ENCODE data around the gene TENT4A.

Gene TENT4A

DNA sequence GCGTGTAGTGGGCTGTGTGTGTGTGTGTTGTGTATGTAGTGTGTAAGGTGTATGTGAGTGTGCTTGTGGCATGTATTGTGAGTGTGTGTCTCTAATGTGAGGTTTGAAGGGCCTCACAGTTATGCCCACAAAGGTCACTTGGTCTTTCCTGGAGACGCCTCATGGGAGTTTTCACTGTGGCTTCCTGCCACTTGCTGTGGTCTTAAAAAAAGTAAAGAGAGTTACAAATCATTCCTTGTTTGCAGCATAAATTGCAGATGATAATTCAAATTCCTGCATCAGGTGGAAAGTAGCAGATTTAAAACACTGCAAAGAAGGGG lies 72.6 kb downstream of the TENT4A start:
- Histone ChIP-seq H4K12ac (ENCODE audit: low read depth, low read length) (no peak overlapping the region), H4K8ac (ENCODE audit: low read depth, low read length) (no peak overlapping the region), H2BK5ac (ENCODE audit: low read depth, low read length, poor library complexity) (no peak overlapping the region), H3K79me1 (ENCODE audit: low read length) (no peaks in the 10 kb centered on the region), H3K14ac (ENCODE audit: low read length) (no peak overlapping the region), H3K9me3 (ENCODE audit: insufficient read depth, low read depth, low read length) (peaks cover 5% of the 10 kb centered on the region), H3K36me3 (ENCODE audit: control insufficient read depth in 1 of 2, insufficient read depth in 2 of 2, low read length in 2 of 2) (no peaks in the 10 kb centered on the region), H2BK120ac (ENCODE audit: insufficient read depth, low read length, poor library complexity) (no peak overlapping the region), H2AFZ (ENCODE audit: insufficient read depth, low read length, poor library complexity) (no peak overlapping the region), H3K79me2 (ENCODE audit: control insufficient read depth, insufficient read depth, low read length, poor library complexity) (no peaks in the 10 kb centered on the region), H3K18ac (ENCODE audit: low read length) (no peak overlapping the region), H3K27ac (ENCODE audit: low read depth, low read length) (no peak overlapping the region), H2BK12ac (ENCODE audit: low read length) (no peak overlapping the region), H3K23ac (ENCODE audit: low read length) (peak overlapping the region; percentile 1), H3K4me1 (ENCODE audit: control insufficient read depth in 1 of 2, insufficient read depth in 2 of 2, low read length in 2 of 2) (peaks cover 0 to 2% of the 10 kb centered on the region in 2 experiments), H3K4me3 (ENCODE audit: low read depth, low read length) (no peak overlapping the region), H3K27me3 (ENCODE audit: insufficient read depth, low read length) (no peaks in the 10 kb centered on the region), H4K91ac (ENCODE audit: low read depth, low read length) (no peak overlapping the region), H3K9ac (ENCODE audit: low read length) (no peak overlapping the region), H3K4ac (ENCODE audit: low read depth, low read length) (no peak overlapping the region), H3K4me2 (ENCODE audit: low read length) (no peak overlapping the region), H2AK5ac (ENCODE audit: low read length) (no peak overlapping the region)
- WGBS (ENCODE audit: extremely low coverage, insufficient coverage, insufficient read length): no CpG with 5 or more reads among the region's 2 CpGs
- DNase-seq: no peak

DNA sequence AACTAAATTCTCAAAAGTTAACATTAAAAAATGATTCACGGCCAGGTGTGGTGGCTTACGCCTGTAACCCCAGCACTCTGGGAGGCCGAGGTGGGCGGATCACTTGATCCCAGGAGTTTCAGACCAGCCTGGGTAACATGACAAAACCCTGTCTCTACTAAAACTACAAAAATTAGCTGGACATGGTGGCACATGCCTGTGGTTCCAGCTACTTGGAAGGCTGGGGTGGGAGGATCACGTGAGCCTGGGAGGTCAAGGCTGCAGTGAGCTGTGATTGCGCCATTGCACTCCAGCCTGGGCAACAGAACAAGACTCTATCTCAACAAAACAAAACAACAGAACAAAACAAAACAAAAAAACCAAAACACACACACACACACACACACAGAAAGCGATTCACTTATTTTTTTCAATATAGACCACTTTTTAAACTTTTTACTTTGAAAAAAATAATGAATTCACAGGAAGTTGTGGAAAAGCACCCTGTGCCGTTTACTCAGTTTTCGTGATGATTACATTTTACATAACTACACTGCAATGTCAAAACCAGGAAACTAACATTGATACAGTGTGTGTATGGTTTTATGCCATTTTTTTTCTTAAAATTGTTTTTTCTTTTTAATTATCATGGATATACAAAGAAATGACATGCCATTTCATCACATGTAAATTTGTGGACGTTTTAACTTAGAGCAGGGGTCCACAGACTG lies 73.7 kb downstream of the TENT4A start:
- Histone ChIP-seq H3K4me2 (ENCODE audit: low read length) (no peak overlapping the region), H2AK5ac (ENCODE audit: low read length) (no peak overlapping the region), H3K4me1 (ENCODE audit: control insufficient read depth in 1 of 2, insufficient read depth in 2 of 2, low read length in 2 of 2) (peaks cover 0 to 2% of the 10 kb centered on the region in 2 experiments), H4K8ac (ENCODE audit: low read depth, low read length) (no peak overlapping the region), H2AFZ (ENCODE audit: insufficient read depth, low read length, poor library complexity) (no peak overlapping the region), H3K27ac (ENCODE audit: low read depth, low read length) (no peak overlapping the region), H2BK12ac (ENCODE audit: low read length) (no peak overlapping the region), H3K79me1 (ENCODE audit: low read length) (no peaks in the 10 kb centered on the region), H3K79me2 (ENCODE audit: control insufficient read depth, insufficient read depth, low read length, poor library complexity) (no peaks in the 10 kb centered on the region), H3K9me3 (ENCODE audit: insufficient read depth, low read depth, low read length) (peaks cover 4% of the 10 kb centered on the region), H4K12ac (ENCODE audit: low read depth, low read length) (no peak overlapping the region), H4K91ac (ENCODE audit: low read depth, low read length) (no peak overlapping the region), H3K9ac (ENCODE audit: low read length) (no peak overlapping the region), H3K14ac (ENCODE audit: low read length) (no peak overlapping the region), H2BK120ac (ENCODE audit: insufficient read depth, low read length, poor library complexity) (no peak overlapping the region), H3K27me3 (ENCODE audit: insufficient read depth, low read length) (no peaks in the 10 kb centered on the region), H3K4me3 (ENCODE audit: low read depth, low read length) (no peak overlapping the region), H3K23ac (ENCODE audit: low read length) (no peak overlapping the region), H3K4ac (ENCODE audit: low read depth, low read length) (no peak overlapping the region), H3K18ac (ENCODE audit: low read length) (no peak overlapping the region), H3K36me3 (ENCODE audit: control insufficient read depth in 1 of 2, insufficient read depth in 2 of 2, low read length in 2 of 2) (no peaks in the 10 kb centered on the region), H2BK5ac (ENCODE audit: low read depth, low read length, poor library complexity) (no peak overlapping the region)
- WGBS (ENCODE audit: extremely low coverage, insufficient coverage, insufficient read length): 100% methylated on average over 1 of the region's 10 CpGs
- DNase-seq: peak; percentile 64 to 73

DNA sequence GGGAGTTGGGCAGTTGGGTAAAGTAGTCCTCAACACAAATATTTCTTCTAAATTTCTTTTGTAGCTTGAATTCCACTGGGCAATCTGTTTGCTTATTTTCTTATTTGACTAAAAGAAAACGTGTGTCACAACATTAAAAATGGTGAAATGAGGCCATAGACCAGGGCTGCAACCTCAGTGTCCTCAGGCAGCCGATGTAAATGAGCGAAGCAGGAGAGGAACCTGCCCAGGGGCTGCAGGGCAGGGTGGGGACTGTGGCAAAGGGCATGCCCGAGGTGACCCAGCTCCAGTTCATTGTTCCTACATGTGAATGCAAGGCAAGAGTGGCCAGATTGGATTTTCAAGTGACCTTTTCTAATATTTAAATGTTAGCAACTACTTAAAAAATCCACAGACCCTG lies 74.7 kb downstream of the TENT4A start:
- Histone ChIP-seq H3K9ac (ENCODE audit: low read length) (no peak overlapping the region), H2BK5ac (ENCODE audit: low read depth, low read length, poor library complexity) (no peak overlapping the region), H4K12ac (ENCODE audit: low read depth, low read length) (no peak overlapping the region), H3K27me3 (ENCODE audit: insufficient read depth, low read length) (no peaks in the 10 kb centered on the region), H4K91ac (ENCODE audit: low read depth, low read length) (no peak overlapping the region), H3K4me3 (ENCODE audit: low read depth, low read length) (no peak overlapping the region), H2BK120ac (ENCODE audit: insufficient read depth, low read length, poor library complexity) (no peak overlapping the region), H3K27ac (ENCODE audit: low read depth, low read length) (no peak overlapping the region), H3K23ac (ENCODE audit: low read length) (no peak overlapping the region), H3K4me2 (ENCODE audit: low read length) (no peak overlapping the region), H3K36me3 (ENCODE audit: control insufficient read depth in 1 of 2, insufficient read depth in 2 of 2, low read length in 2 of 2) (no peaks in the 10 kb centered on the region), H2AK5ac (ENCODE audit: low read length) (no peak overlapping the region), H3K4ac (ENCODE audit: low read depth, low read length) (no peak overlapping the region), H4K8ac (ENCODE audit: low read depth, low read length) (no peak overlapping the region), H2BK12ac (ENCODE audit: low read length) (no peak overlapping the region), H3K9me3 (ENCODE audit: insufficient read depth, low read depth, low read length) (peaks cover 4% of the 10 kb centered on the region), H3K4me1 (ENCODE audit: control insufficient read depth in 1 of 2, insufficient read depth in 2 of 2, low read length in 2 of 2) (peaks cover 0 to 2% of the 10 kb centered on the region in 2 experiments), H3K14ac (ENCODE audit: low read length) (no peak overlapping the region), H2AFZ (ENCODE audit: insufficient read depth, low read length, poor library complexity) (no peak overlapping the region), H3K79me2 (ENCODE audit: control insufficient read depth, insufficient read depth, low read length, poor library complexity) (no peaks in the 10 kb centered on the region), H3K18ac (ENCODE audit: low read length) (no peak overlapping the region), H3K79me1 (ENCODE audit: low read length) (no peaks in the 10 kb centered on the region)
- DNase-seq: peak; percentile 57 to 58
- no CpG with 5 or more reads among the region's 4 CpGs for WGBS (ENCODE audit: extremely low coverage, insufficient coverage, insufficient read length)

- H3K9ac ChIP-seq (ENCODE audit: low read length): no peak overlapping the region
- no peak overlapping the region for H2BK12ac ChIP-seq (ENCODE audit: low read length)
- no peak overlapping the region for H4K91ac ChIP-seq (ENCODE audit: low read depth, low read length)
- no peak overlapping the region for H2BK120ac ChIP-seq (ENCODE audit: insufficient read depth, low read length, poor library complexity)
- no peak overlapping the region for H2AK5ac ChIP-seq (ENCODE audit: low read length)
- H4K8ac ChIP-seq (ENCODE audit: low read depth, low read length): no peak overlapping the region
- H2AFZ ChIP-seq (ENCODE audit: insufficient read depth, low read length, poor library complexity): no peak overlapping the region
- H3K79me2 ChIP-seq (ENCODE audit: control insufficient read depth, insufficient read depth, low read length, poor library complexity): no peaks in the 10 kb centered on the region
- H3K4ac ChIP-seq (ENCODE audit: low read depth, low read length): no peak overlapping the region
- no peak overlapping the region for H4K12ac ChIP-seq (ENCODE audit: low read depth, low read length)
- peak; percentile 61 to 76 for DNase-seq
- H3K4me3 ChIP-seq (ENCODE audit: low read depth, low read length): no peak overlapping the region
- peaks cover 0 to 2% of the 10 kb centered on the region in 2 experiments for H3K4me1 ChIP-seq (ENCODE audit: control insufficient read depth in 1 of 2, insufficient read depth in 2 of 2, low read length in 2 of 2)
- H3K27ac ChIP-seq (ENCODE audit: low read depth, low read length): no peak overlapping the region
- no peaks in the 10 kb centered on the region for H3K27me3 ChIP-seq (ENCODE audit: insufficient read depth, low read length)
- no peaks in the 10 kb centered on the region for H3K36me3 ChIP-seq (ENCODE audit: control insufficient read depth in 1 of 2, insufficient read depth in 2 of 2, low read length in 2 of 2)
- no peak overlapping the region for H3K18ac ChIP-seq (ENCODE audit: low read length)
- no peak overlapping the region for H3K14ac ChIP-seq (ENCODE audit: low read length)
- H2BK5ac ChIP-seq (ENCODE audit: low read depth, low read length, poor library complexity): no peak overlapping the region
- peaks cover 4% of the 10 kb centered on the region for H3K9me3 ChIP-seq (ENCODE audit: insufficient read depth, low read depth, low read length)
- H3K4me2 ChIP-seq (ENCODE audit: low read length): no peak overlapping the region
- no peaks in the 10 kb centered on the region for H3K79me1 ChIP-seq (ENCODE audit: low read length)
- no peak overlapping the region for H3K23ac ChIP-seq (ENCODE audit: low read length)
- no CpG with 5 or more reads among the region's 7 CpGs for WGBS (ENCODE audit: extremely low coverage, insufficient coverage, insufficient read length)
Measured at GRCh38 chr5:6788439-6788838, 75.2 kb downstream of the TENT4A start.
